Measurements from ENCODE around the gene RCAN1. TPM values are rescaled to one million over a fixed set of nuclear protein-coding genes. Genes with fewer than 3 reads are reported as not detected.
A peak's percentile ranks its signal among the peaks of the same experiment; 100 is the strongest.

RCAN1 gene
- total RNA-seq, 1 experiment from 2014 or later = 9.7 TPM

GRCh38 chr21:34603710-34604057 is 11.2 kb downstream of the RCAN1 start (continued):
- TF ChIP-seq MAX (IDR thresholded peaks at IDR 0.05) = no peak
- no peak for TF ChIP-seq RAD21 (IDR thresholded peaks at IDR 0.05; ENCODE audit: low read depth)
- no peak for TF ChIP-seq CBX3 (IDR thresholded peaks at IDR 0.05; ENCODE audit: low read depth)
- TF ChIP-seq TCF7L2 (IDR thresholded peaks at IDR 0.05; ENCODE audit: borderline replicate concordance, extremely low read depth, insufficient read depth, insufficient read length) = no peak
- TF ChIP-seq ATF3 (IDR thresholded peaks at IDR 0.05) = no peak
- TF ChIP-seq FOSL1 (IDR thresholded peaks at IDR 0.05; ENCODE audit: low read depth) = no peak
- no peak for TF ChIP-seq YY1 (IDR thresholded peaks at IDR 0.05; ENCODE audit: extremely low read depth, insufficient replicate concordance, low read depth, low read length)

- H3K79me2 ChIP-seq (ENCODE audit: insufficient read depth, low read length) = no peaks in the 10 kb centered on the region
- H3K4me2 ChIP-seq (ENCODE audit: low read length) = no peak overlapping the region
- ATAC-seq (peak; percentile 83), DNase-seq (ENCODE audit: low read depth, low spot score) (no peak)
- no peaks in the 10 kb centered on the region for H3K9me3 ChIP-seq (ENCODE audit: control insufficient read depth in 1 of 2, insufficient read depth in 1 of 2, low read depth in 1 of 2, low read length in 2 of 2)
- H3K27ac ChIP-seq (ENCODE audit: low read depth, low read length) = no peak overlapping the region
- H3K36me3 ChIP-seq (ENCODE audit: control insufficient read depth in 1 of 2, insufficient read depth in 2 of 2, low read length in 2 of 2) = no peaks in the 10 kb centered on the region
- intact Hi-C loops (cut with micrococcal nuclease) = loop anchor here (1.0 kb wide), 1 partner anchor 93 kb away; no protein-coding TSS in a partner anchor
- no peaks in the 10 kb centered on the region for H3K9me2 ChIP-seq (ENCODE audit: insufficient read depth)
- H4K20me1 ChIP-seq (ENCODE audit: insufficient read depth) = no peaks in the 10 kb centered on the region
- POLR2A ChIA-PET = no interaction called here
- no peaks in the 10 kb centered on the region for H3K27me3 ChIP-seq (ENCODE audit: insufficient read depth, low read length)
- H3K9ac ChIP-seq (ENCODE audit: low read length) = no peak overlapping the region
- no peak overlapping the region for H3K4me3 ChIP-seq (replicated peaks in 1 of 2; ENCODE audit: low read depth in 1 of 2, low read length in 2 of 2)
- CTCF ChIA-PET = interaction anchor here (0.5 to 2.6 kb wide), 14 partner anchors 8 to 679 kb away, joined by 3 to 23 read pairs (median 6); partner anchors contain the start of gene RCAN1
- BruUV-seq (replicated peaks) = no TSS peak
- H3K4me1 ChIP-seq (ENCODE audit: control insufficient read depth in 1 of 2, insufficient read depth in 2 of 2, low read length in 2 of 2) = peaks cover 19 to 27% of the 10 kb centered on the region in 2 experiments
- RAD21 ChIA-PET (ENCODE audit: low non-redundant PET in 1 of 2, low total read pairs in 2 of 2, uncharacterized antibody in 2 of 2, unreplicated experiment in 2 of 2) = interaction anchor here in 1 of 2 experiments (0.5 kb wide), 1 partner anchor 1105 kb away, joined by 3 read pairs; no protein-coding TSS in a partner anchor
- H2AFZ ChIP-seq (ENCODE audit: low read depth, low read length, poor library complexity, severe bottlenecking) = no peak overlapping the region
- TF ChIP-seq ZFX (IDR thresholded peaks at IDR 0.05) = no peak
- no peak for TF ChIP-seq EGR1 (IDR thresholded peaks at IDR 0.05; ENCODE audit: low read depth)
- TF ChIP-seq EZH2phosphoT487 (IDR thresholded peaks at IDR 0.05; ENCODE audit: borderline replicate concordance) = no peak
- TF ChIP-seq CTCF (IDR thresholded peaks at IDR 0.05 in 2 of 3, conservative IDR thresholded peaks at IDR 0.05 in 1 of 3; ENCODE audit: borderline replicate concordance in 1 of 3, insufficient read depth in 1 of 3, low read depth in 2 of 3, low read length in 2 of 3) = peak; percentile 53 to 71 (median 63); a peak in 5 of 6 replicates
- TF ChIP-seq CBX3 (IDR thresholded peaks at IDR 0.05; ENCODE audit: low read depth) = no peak
- no peak for TF ChIP-seq ATF3 (IDR thresholded peaks at IDR 0.05)
- TF ChIP-seq RAD21 (IDR thresholded peaks at IDR 0.05; ENCODE audit: low read depth) = peak; percentile 82
- no peak for TF ChIP-seq JUND (IDR thresholded peaks at IDR 0.05)
- no peak for TF ChIP-seq SIN3A (IDR thresholded peaks at IDR 0.05; ENCODE audit: low read depth)
Observed at GRCh38 chr21:34603002-34603709, 11.8 kb downstream of the RCAN1 start.
